SK-N-SH (cell line): ENCODE measurements around the gene AGAP2.

Experiments
- EZH2phosphoT487 ChIP-seq: fragments of 200-600 bp; sonication (generic); IDR thresholded peaks from 2 replicates; pipeline ENCODE4 v1.6.1; 2017; ENCODE audit warnings: low read depth, mixed run types, mild to moderate bottlenecking, antibody characterized with exemption, moderate library complexity, borderline replicate concordance
- FOXM1 ChIP-seq: IDR thresholded peaks from 2 replicates; pipeline ENCODE4 v1.4.0; 2012; ENCODE audit warnings: low read depth, mild to moderate bottlenecking
- MAX ChIP-seq: IDR thresholded peaks from 2 replicates; pipeline ENCODE4 v1.4.0; 2012; ENCODE audit warnings: low read depth
- NRF1 ChIP-seq: IDR thresholded peaks from 2 replicates; pipeline ENCODE4 v1.6.1; 2012; ENCODE audit warnings: low read depth, mild to moderate bottlenecking, low read length
- POLR2AphosphoS5 ChIP-seq: IDR thresholded peaks from 2 replicates; pipeline ENCODE4 v1.6.1; 2012; ENCODE audit warnings: low read depth, low read length
- RAD21 ChIP-seq: IDR thresholded peaks from 2 replicates; pipeline ENCODE4 v1.6.1; 2012; ENCODE audit warnings: mild to moderate bottlenecking, low read length
- REST ChIP-seq: IDR thresholded peaks from 2 replicates; pipeline ENCODE4 v1.6.1; 2012; ENCODE audit warnings: mild to moderate bottlenecking, low read depth, low read length, moderate library complexity
- RFX5 ChIP-seq: IDR thresholded peaks from 2 replicates; pipeline ENCODE4 v1.6.1; 2012; ENCODE audit warnings: mild to moderate bottlenecking, improper control_type of control experiment, low read length
- SIN3A ChIP-seq: IDR thresholded peaks from 2 replicates; pipeline ENCODE4 v1.6.1; 2012; ENCODE audit warnings: low read depth, mild to moderate bottlenecking, low read length, moderate library complexity, borderline replicate concordance
- SMC3 ChIP-seq: IDR thresholded peaks from 2 replicates; pipeline ENCODE4 v1.6.1; 2012; ENCODE audit warnings: low read depth, low read length, improper control_type of control experiment
- USF1 ChIP-seq: IDR thresholded peaks from 2 replicates; pipeline ENCODE4 v1.4.0; 2012; ENCODE audit warnings: low read depth, borderline replicate concordance
- USF2 ChIP-seq: fragments of 150-350 bp; IDR thresholded peaks from 2 replicates; pipeline ENCODE4 v1.6.1; 2017; ENCODE audit warnings: antibody characterized with exemption, low read length, low read depth, borderline replicate concordance
- YY1 ChIP-seq: IDR thresholded peaks from 2 replicates; pipeline ENCODE4 v1.4.0; 2012; ENCODE audit warnings: low read depth, mild to moderate bottlenecking
- TF ChIP-seq, protein P1 (sequence below): fragments of 200-600 bp; sonication (generic); IDR thresholded peaks from 2 replicates; pipeline ENCODE4 v1.6.1; 2017; ENCODE audit warnings: antibody characterized with exemption, mild to moderate bottlenecking, moderate library complexity

GRCh38 chr12:57781801-57782200, 43.3 kb upstream of the AGAP2 start:
- TF ChIP-seq MAX (no peak), REST (no peak), EZH2phosphoT487 (no peak), RAD21 (no peak), SIN3A (no peak), SMC3 (no peak), NRF1 (no peak), FOXM1 (no peak), POLR2AphosphoS5 (no peak), RFX5 (no peak), USF2 (no peak), USF1 (no peak), YY1 (no peak)
- TF ChIP-seq, protein P1, sequence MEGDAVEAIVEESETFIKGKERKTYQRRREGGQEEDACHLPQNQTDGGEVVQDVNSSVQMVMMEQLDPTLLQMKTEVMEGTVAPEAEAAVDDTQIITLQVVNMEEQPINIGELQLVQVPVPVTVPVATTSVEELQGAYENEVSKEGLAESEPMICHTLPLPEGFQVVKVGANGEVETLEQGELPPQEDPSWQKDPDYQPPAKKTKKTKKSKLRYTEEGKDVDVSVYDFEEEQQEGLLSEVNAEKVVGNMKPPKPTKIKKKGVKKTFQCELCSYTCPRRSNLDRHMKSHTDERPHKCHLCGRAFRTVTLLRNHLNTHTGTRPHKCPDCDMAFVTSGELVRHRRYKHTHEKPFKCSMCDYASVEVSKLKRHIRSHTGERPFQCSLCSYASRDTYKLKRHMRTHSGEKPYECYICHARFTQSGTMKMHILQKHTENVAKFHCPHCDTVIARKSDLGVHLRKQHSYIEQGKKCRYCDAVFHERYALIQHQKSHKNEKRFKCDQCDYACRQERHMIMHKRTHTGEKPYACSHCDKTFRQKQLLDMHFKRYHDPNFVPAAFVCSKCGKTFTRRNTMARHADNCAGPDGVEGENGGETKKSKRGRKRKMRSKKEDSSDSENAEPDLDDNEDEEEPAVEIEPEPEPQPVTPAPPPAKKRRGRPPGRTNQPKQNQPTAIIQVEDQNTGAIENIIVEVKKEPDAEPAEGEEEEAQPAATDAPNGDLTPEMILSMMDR, result no peak
